IMR-90 (cell line): ENCODE data around the gene CENPX. TPM values are rescaled to one million over a fixed set of nuclear protein-coding genes. Genes with fewer than 3 reads are reported as not detected.
A peak's percentile ranks its signal among the peaks of the same experiment; 100 is the strongest.

Source experiments
- ATAC-seq: fragments of 200-7000 bp; cut with Tn5 transposase; 2 replicates; pipeline ENCODE4 v1.9.1; 2020; ENCODE audit warnings: low read depth, mild to moderate bottlenecking, moderate library complexity
- BruUV-seq: library from RNA; stranded (reverse); fragments of 400-500 nt; replicated peaks from 2 replicates; lab custom pipeline; 2021; lab: Mats Ljungman, UMichigan
- CTCF ChIA-PET: fragments of 300-600 bp; formaldehyde crosslinking; extraction: SDS; loops from one replicate; lab custom pipeline; 2021; ENCODE audit warnings: antibody characterized with exemption; lab: Yijun Ruan, JAX
- POLR2A ChIA-PET: fragments of 300-600 bp; sonication (Branson Sonifier 250); formaldehyde crosslinking; loops from one replicate; lab custom pipeline; 2022; ENCODE audit warnings: antibody characterized with exemption; ENCODE audit not compliant: unreplicated experiment; lab: Charles Lee
- DNase-seq: peaks from one replicate; pipeline ENCODE4 v3.0.0; 2013
- H2AFZ ChIP-seq: replicated peaks from 2 replicates; pipeline ENCODE3; 2013; ENCODE audit warnings: low read length, mild to moderate bottlenecking; ENCODE audit not compliant: poor library complexity
- H2AK5ac ChIP-seq: 2 replicates; pipeline ENCODE4 v1.6.1; 2013; ENCODE audit warnings: low read depth, low read length, inconsistent platforms
- H2AK9ac ChIP-seq: replicated peaks from 2 replicates; pipeline ENCODE3; 2013; ENCODE audit warnings: mild to moderate bottlenecking, low read depth, low read length, moderate library complexity; ENCODE audit not compliant: poor library complexity
- H2BK120ac ChIP-seq: 2 replicates; pipeline ENCODE4 v1.6.1; 2013; ENCODE audit warnings: low read depth, low read length, inconsistent platforms
- H2BK15ac ChIP-seq: 3 replicates; pipeline ENCODE4 v1.6.1; 2013; ENCODE audit warnings: low read depth, low read length, inconsistent platforms
- H2BK20ac ChIP-seq: 2 replicates; pipeline ENCODE4 v1.6.1; 2013; ENCODE audit warnings: low read depth, mild to moderate bottlenecking, inconsistent platforms, low read length, moderate library complexity
- H2BK5ac ChIP-seq: 2 replicates; pipeline ENCODE4 v1.6.1; 2013; ENCODE audit warnings: mild to moderate bottlenecking, low read depth, low read length, inconsistent platforms; ENCODE audit not compliant: poor library complexity, severe bottlenecking
- H3K14ac ChIP-seq: replicated peaks from 2 replicates; pipeline ENCODE4 v1.6.1; 2013; ENCODE audit warnings: low read depth, low read length, inconsistent platforms
- H3K18ac ChIP-seq: 2 replicates; pipeline ENCODE4 v1.6.1; 2013; ENCODE audit warnings: low read depth, low read length, control low read depth
- H3K23ac ChIP-seq: 2 replicates; pipeline ENCODE4 v1.6.1; 2013; ENCODE audit warnings: low read depth, low read length, inconsistent platforms
- H3K27ac ChIP-seq: 2 replicates; pipeline ENCODE4 v1.5.1; 2013; ENCODE audit warnings: mild to moderate bottlenecking, control low read depth, low read length; ENCODE audit not compliant: insufficient read depth
- H3K27me3 ChIP-seq: 2 replicates; pipeline ENCODE4 v1.6.1; 2013; ENCODE audit warnings: low read length; ENCODE audit not compliant: control insufficient read depth, insufficient read depth
- H3K36me3 ChIP-seq: 2 replicates; pipeline ENCODE4 v1.6.1; 2013; ENCODE audit warnings: low read length, mixed read lengths; ENCODE audit not compliant: control insufficient read depth, insufficient read depth
- H3K4ac ChIP-seq: 2 replicates; pipeline ENCODE4 v1.6.1; 2013; ENCODE audit warnings: low read depth, low read length, inconsistent platforms
- H3K4me1 ChIP-seq: 2 replicates; pipeline ENCODE4 v1.6.1; 2013; ENCODE audit warnings: low read length, mixed read lengths; ENCODE audit not compliant: control insufficient read depth, insufficient read depth
- H3K4me2 ChIP-seq: 2 replicates; pipeline ENCODE4 v1.6.1; 2013; ENCODE audit warnings: low read depth, mild to moderate bottlenecking, control low read depth, low read length, moderate library complexity
- H3K4me3 ChIP-seq: 2 replicates; pipeline ENCODE4 v1.5.1; 2013; ENCODE audit warnings: low read depth, mild to moderate bottlenecking, control low read depth, low read length, moderate library complexity; ENCODE audit not compliant: insufficient read depth
- H3K56ac ChIP-seq: 2 replicates; pipeline ENCODE4 v1.6.1; 2013; ENCODE audit warnings: low read length, inconsistent platforms; ENCODE audit not compliant: insufficient read depth; ENCODE audit errors: extremely low read depth
- H3K79me1 ChIP-seq, 2 experiments: 2 replicates each; pipeline ENCODE4 v1.6.1; 2013; ENCODE audit warnings: low read length in 2 of 2, inconsistent platforms in 1 of 2, low read depth in 1 of 2
- H3K9ac ChIP-seq: 2 replicates; pipeline ENCODE4 v1.6.1; 2013; ENCODE audit warnings: low read depth, low read length, control low read depth
- H3K9me1 ChIP-seq: 2 replicates; pipeline ENCODE4 v1.6.1; 2013; ENCODE audit warnings: low read length, inconsistent platforms; ENCODE audit not compliant: insufficient read depth
- H3K9me3 ChIP-seq: 2 replicates; pipeline ENCODE4 v1.6.1; 2013; ENCODE audit warnings: low read length; ENCODE audit not compliant: control insufficient read depth, insufficient read depth
- H4K20me1 ChIP-seq: 2 replicates; pipeline ENCODE4 v1.6.1; 2013; ENCODE audit warnings: low read length, inconsistent platforms; ENCODE audit not compliant: insufficient read depth
- H4K5ac ChIP-seq: 2 replicates; pipeline ENCODE4 v1.6.1; 2013; ENCODE audit warnings: mild to moderate bottlenecking, low read depth, low read length, control low read depth
- H4K8ac ChIP-seq, 2 experiments: 2 replicates each; pipeline ENCODE4 v1.6.1; 2013; ENCODE audit warnings: low read depth in 2 of 2, low read length in 2 of 2, control low read depth in 1 of 2, inconsistent platforms in 1 of 2
- H4K91ac ChIP-seq: 2 replicates; pipeline ENCODE4 v1.6.1; 2013; ENCODE audit warnings: low read depth, low read length, inconsistent platforms; ENCODE audit not compliant: insufficient read depth
- BHLHE40 ChIP-seq: fragments of 150-350 bp; IDR thresholded peaks from 2 replicates; pipeline ENCODE4 v1.6.1; 2016; ENCODE audit warnings: mild to moderate bottlenecking, low read depth, low read length
- CEBPB ChIP-seq: IDR thresholded peaks from 2 replicates; pipeline ENCODE4 v1.6.1; 2012; ENCODE audit warnings: low read depth, low read length, improper control_type of control experiment
- CHD1 ChIP-seq: IDR thresholded peaks from 2 replicates; pipeline ENCODE4 v1.6.1; 2012; ENCODE audit warnings: low read depth, low read length, improper control_type of control experiment
- FOS ChIP-seq: fragments of 150-350 bp; IDR thresholded peaks from 2 replicates; pipeline ENCODE4 v1.6.1; 2016; ENCODE audit warnings: low read depth, low read length
- MAFK ChIP-seq: IDR thresholded peaks from 2 replicates; pipeline ENCODE4 v1.6.1; 2012; ENCODE audit warnings: low read depth, low read length, improper control_type of control experiment
- MXI1 ChIP-seq: IDR thresholded peaks from 2 replicates; pipeline ENCODE4 v1.6.1; 2012; ENCODE audit warnings: low read depth, mild to moderate bottlenecking, low read length, moderate library complexity, borderline replicate concordance
- POLR2A ChIP-seq: IDR thresholded peaks from 2 replicates; pipeline ENCODE4 v1.6.1; 2012; ENCODE audit warnings: mild to moderate bottlenecking, low read depth, low read length
- RAD21 ChIP-seq: IDR thresholded peaks from 2 replicates; pipeline ENCODE4 v1.6.1; 2012; ENCODE audit warnings: low read length, improper control_type of control experiment
- SMC3 ChIP-seq: fragments of 150-350 bp; IDR thresholded peaks from 2 replicates; pipeline ENCODE4 v1.6.1; 2016; ENCODE audit warnings: low read depth, mild to moderate bottlenecking, antibody characterized with exemption, low read length, moderate library complexity
- WGBS, 2 experiments: methylation state at CpG; one replicate each; pipeline versions ENCODE4 v1.1.5 to v1.1.7; 2013; ENCODE audit warnings: missing lambda C conversion rate in 2 of 2; ENCODE audit not compliant: insufficient read length in 1 of 2; ENCODE audit errors: extremely low coverage in 2 of 2; 5-methylcytosine and 5-hydroxymethylcytosine counted together
- dilution Hi-C: fragments of 300-500 bp; cut with HindIII; formaldehyde crosslinking; loops from one replicate; pipeline ENCODE4 v1.14.3; 2018; ENCODE audit warnings: low sequenced_read_pairs; ENCODE audit not compliant: unreplicated experiment
- in situ Hi-C: fragments of 300-500 bp; cut with MboI; formaldehyde crosslinking; loops from 3 replicates; pipeline ENCODE4 v1.14.3; 2019; ENCODE audit warnings: low sequenced_read_pairs, inconsistent platforms, mixed read lengths
- intact Hi-C: fragments of 100-400 bp; cut with micrococcal nuclease; formaldehyde crosslinking; loops from 2 replicates; pipeline ENCODE4 v1.10.0; 2022
- polyA plus RNA-seq, 3 experiments: library from polyadenylated mRNA; depleted of rRNA; stranded (reverse); fragments of >200 nt; gene quantifications; 2 replicates each; pipeline ENCODE4 v1.2.3, GENCODE V29; 2012; ENCODE audit warnings: low replicate concordance in 1 of 3
- total RNA-seq: library from RNA; depleted of rRNA; stranded (reverse); fragments of >200 nt; gene quantifications from 2 replicates; pipeline ENCODE4 v1.2.3, GENCODE V29; 2012
- TF ChIP-seq, protein P1 (sequence below): fragments of 150-350 bp; IDR thresholded peaks from 2 replicates; pipeline ENCODE4 v1.6.1; 2016; ENCODE audit warnings: low read depth, mild to moderate bottlenecking, low read length, moderate library complexity, borderline replicate concordance
- TF ChIP-seq, protein P2 (sequence below): conservative IDR thresholded peaks from 2 replicates; pipeline ENCODE4 v1.5.1; 2012; ENCODE audit warnings: mild to moderate bottlenecking, low read depth, low read length, improper control_type of control experiment

Gene CENPX
- total and polyA plus RNA-seq, 2 of the 4 experiments (the other 2 are of a cell fraction) = 44.8 to 86.8 TPM

DNA sequence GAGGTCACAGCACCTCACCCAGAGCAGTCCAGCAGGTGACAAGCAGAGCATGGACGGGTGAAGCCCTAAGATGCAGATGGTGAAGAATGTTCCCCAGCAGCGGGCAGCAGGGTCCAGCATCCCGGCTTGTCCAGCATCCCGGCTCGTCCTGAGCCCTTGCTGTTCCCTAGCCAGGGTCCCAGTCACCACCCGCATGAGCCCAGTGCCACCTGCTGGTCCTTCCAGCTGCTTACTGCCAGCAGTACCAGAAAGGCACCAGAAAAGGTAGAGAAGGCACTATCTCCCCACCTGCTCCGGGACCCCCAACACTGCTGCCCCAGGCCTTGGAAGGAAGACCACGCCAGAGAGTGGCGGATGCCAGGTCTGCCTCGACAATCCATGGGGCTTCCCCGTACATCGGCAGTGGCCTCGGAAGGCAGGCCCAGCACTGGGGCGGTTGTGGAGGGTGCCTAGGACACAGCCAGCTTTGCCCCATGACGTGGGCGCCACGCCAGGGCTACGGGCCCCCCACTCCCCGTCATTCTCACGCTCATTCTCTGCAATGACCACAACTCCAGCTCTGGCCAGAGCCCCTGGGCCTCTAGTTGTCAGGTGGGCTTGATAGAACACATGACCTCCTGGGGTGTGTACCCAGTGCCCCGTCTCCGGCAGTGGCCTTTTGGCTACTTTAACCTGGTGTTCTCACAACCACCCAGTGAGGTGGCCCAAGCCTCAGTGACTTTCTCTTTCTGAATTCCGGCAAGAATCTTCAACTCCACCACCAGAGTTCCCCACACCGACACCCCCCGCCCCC, 1.4 kb downstream of the CENPX start:
- H3K9me3 ChIP-seq = no peaks in the 10 kb centered on the region
- peak overlapping the region; percentile 70; the same call in 1 of the 2 replicates for H2AK5ac ChIP-seq
- no peak overlapping the region for H2BK5ac ChIP-seq
- no peak overlapping the region for H3K56ac ChIP-seq
- peaks cover 6% of the 10 kb centered on the region; the same call in 1 of the 2 replicates for H3K36me3 ChIP-seq
- H3K4me3 ChIP-seq = peak overlapping the region; percentile 92; the same call in 1 of the 2 replicates
- H2BK20ac ChIP-seq = no peak overlapping the region
- no peak overlapping the region for H4K91ac ChIP-seq
- no peak overlapping the region for H4K8ac ChIP-seq
- no peak overlapping the region for H2BK120ac ChIP-seq
- ChIA-PET CTCF (interaction anchor here (1.6 to 3.6 kb wide), 3 partner anchors 16 to 62 kb away, joined by 3 to 17 read pairs (median 5); partner anchors contain the start of genes DCXR and NOTUM), POLR2A (interaction anchor here (0.6 kb wide), 1 partner anchor 82 kb away, joined by 11 read pairs; no protein-coding TSS in a partner anchor)
- peak overlapping the region; percentile 97 for H2AK9ac ChIP-seq
- BruUV-seq = no TSS peak
- H3K14ac ChIP-seq = no peak overlapping the region
- peaks cover 12 to 46% of the 10 kb centered on the region in 2 experiments for H3K79me1 ChIP-seq
- no peak overlapping the region; the same call in 1 of the 2 replicates for H3K4ac ChIP-seq
- peaks cover 13% of the 10 kb centered on the region for H3K4me1 ChIP-seq
- dilution Hi-C loops (no loop called here), in situ Hi-C loops (no loop called here), intact Hi-C loops (loop anchor here (1.0 kb wide), 1 partner anchor 62 kb away; no protein-coding TSS in a partner anchor)
- H3K9ac ChIP-seq = peak overlapping the region; percentile 71
- TF ChIP-seq, protein P1, sequence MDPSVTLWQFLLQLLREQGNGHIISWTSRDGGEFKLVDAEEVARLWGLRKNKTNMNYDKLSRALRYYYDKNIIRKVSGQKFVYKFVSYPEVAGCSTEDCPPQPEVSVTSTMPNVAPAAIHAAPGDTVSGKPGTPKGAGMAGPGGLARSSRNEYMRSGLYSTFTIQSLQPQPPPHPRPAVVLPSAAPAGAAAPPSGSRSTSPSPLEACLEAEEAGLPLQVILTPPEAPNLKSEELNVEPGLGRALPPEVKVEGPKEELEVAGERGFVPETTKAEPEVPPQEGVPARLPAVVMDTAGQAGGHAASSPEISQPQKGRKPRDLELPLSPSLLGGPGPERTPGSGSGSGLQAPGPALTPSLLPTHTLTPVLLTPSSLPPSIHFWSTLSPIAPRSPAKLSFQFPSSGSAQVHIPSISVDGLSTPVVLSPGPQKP = no peak
- TF ChIP-seq FOS (no peak), POLR2A (peak; percentile 50; the same call in 1 of the 2 replicates), BHLHE40 (no peak), SMC3 (peak; percentile 94), MXI1 (no peak), CEBPB (no peak), MAFK (no peak), CHD1 (no peak), RAD21 (peak; percentile 94)
- TF ChIP-seq, protein P2, sequence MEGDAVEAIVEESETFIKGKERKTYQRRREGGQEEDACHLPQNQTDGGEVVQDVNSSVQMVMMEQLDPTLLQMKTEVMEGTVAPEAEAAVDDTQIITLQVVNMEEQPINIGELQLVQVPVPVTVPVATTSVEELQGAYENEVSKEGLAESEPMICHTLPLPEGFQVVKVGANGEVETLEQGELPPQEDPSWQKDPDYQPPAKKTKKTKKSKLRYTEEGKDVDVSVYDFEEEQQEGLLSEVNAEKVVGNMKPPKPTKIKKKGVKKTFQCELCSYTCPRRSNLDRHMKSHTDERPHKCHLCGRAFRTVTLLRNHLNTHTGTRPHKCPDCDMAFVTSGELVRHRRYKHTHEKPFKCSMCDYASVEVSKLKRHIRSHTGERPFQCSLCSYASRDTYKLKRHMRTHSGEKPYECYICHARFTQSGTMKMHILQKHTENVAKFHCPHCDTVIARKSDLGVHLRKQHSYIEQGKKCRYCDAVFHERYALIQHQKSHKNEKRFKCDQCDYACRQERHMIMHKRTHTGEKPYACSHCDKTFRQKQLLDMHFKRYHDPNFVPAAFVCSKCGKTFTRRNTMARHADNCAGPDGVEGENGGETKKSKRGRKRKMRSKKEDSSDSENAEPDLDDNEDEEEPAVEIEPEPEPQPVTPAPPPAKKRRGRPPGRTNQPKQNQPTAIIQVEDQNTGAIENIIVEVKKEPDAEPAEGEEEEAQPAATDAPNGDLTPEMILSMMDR = peak; percentile 89
- ATAC-seq (peak; percentile 3), DNase-seq (peak; percentile 75)
- no peak overlapping the region for H2BK15ac ChIP-seq
- peak overlapping the region; percentile 77 for H2AFZ ChIP-seq
- H4K20me1 ChIP-seq = peaks cover 24% of the 10 kb centered on the region
- H3K4me2 ChIP-seq = peak overlapping the region; percentile 99
- no peaks in the 10 kb centered on the region for H3K27me3 ChIP-seq
- no peak overlapping the region for H3K18ac ChIP-seq
- no peak overlapping the region; the same call in 1 of the 2 replicates for H3K27ac ChIP-seq
- H3K23ac ChIP-seq = no peak overlapping the region
- WGBS, 2 experiments = 65% methylated on average over 7 of the region's 25 CpGs; no CpG with 5 or more reads in 1 of the 2 experiments
- H3K9me1 ChIP-seq = no peaks in the 10 kb centered on the region
- no peak overlapping the region for H4K5ac ChIP-seq
